ENCODE results near the gene SCYGR8.

Gene SCYGR8

DNA sequence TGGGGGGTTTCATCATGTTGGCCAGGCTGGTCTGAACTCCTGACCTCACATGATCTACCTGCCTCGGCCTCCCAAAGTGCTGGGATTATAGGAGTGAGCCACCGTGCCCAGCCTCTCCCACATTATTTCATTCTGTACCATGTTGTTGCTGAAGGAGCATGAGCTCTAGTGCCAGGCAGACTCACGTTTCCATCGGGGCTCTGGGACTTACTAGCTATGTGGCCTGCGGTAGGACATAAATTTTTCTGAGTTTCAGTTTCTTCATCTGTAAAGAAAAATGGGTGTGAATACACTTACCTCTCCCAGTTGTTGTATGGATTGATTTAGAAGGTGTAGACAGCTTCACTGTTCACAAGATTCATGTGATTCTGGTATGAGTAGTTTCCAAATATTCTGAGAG, 37.1 kb downstream of the SCYGR8 start:
- H3K36me3 ChIP-seq (ENCODE audit: control insufficient read depth, low read length): no peaks in the 10 kb centered on the region
- H3K4me2 ChIP-seq (ENCODE audit: low read length): no peak overlapping the region
- no peaks in the 10 kb centered on the region for H3K79me2 ChIP-seq (ENCODE audit: control insufficient read depth, low read length)
- H3F3A ChIP-seq (ENCODE audit: control insufficient read depth, insufficient read depth): no peaks in the 10 kb centered on the region
- no peaks in the 10 kb centered on the region for H3K9me2 ChIP-seq (replicated peaks; ENCODE audit: control insufficient read depth, low read length)
- no peak overlapping the region for H3K4me3 ChIP-seq (ENCODE audit: low read length)
- TF ChIP-seq EZH2phosphoT487 (IDR thresholded peaks at IDR 0.05; ENCODE audit: borderline replicate concordance, low read length): no peak
- TF ChIP-seq, protein P1, sequence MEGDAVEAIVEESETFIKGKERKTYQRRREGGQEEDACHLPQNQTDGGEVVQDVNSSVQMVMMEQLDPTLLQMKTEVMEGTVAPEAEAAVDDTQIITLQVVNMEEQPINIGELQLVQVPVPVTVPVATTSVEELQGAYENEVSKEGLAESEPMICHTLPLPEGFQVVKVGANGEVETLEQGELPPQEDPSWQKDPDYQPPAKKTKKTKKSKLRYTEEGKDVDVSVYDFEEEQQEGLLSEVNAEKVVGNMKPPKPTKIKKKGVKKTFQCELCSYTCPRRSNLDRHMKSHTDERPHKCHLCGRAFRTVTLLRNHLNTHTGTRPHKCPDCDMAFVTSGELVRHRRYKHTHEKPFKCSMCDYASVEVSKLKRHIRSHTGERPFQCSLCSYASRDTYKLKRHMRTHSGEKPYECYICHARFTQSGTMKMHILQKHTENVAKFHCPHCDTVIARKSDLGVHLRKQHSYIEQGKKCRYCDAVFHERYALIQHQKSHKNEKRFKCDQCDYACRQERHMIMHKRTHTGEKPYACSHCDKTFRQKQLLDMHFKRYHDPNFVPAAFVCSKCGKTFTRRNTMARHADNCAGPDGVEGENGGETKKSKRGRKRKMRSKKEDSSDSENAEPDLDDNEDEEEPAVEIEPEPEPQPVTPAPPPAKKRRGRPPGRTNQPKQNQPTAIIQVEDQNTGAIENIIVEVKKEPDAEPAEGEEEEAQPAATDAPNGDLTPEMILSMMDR (IDR thresholded peaks at IDR 0.05; ENCODE audit: low read depth, low read length, poor library complexity, severe bottlenecking): no peak
- no peaks in the 10 kb centered on the region for H3K9me3 ChIP-seq (ENCODE audit: control insufficient read depth, insufficient read depth, low read length)
- H3K4me1 ChIP-seq (ENCODE audit: control insufficient read depth, low read length): peaks cover 3% of the 10 kb centered on the region; the same call in 1 of the 2 replicates
- peaks cover 4% of the 10 kb centered on the region; the same call in 1 of the 2 replicates for H3K27me3 ChIP-seq (ENCODE audit: control insufficient read depth, low read length)
- H3K27ac ChIP-seq (ENCODE audit: low read depth, low read length): no peak overlapping the region
- no peaks in the 10 kb centered on the region for H4K20me1 ChIP-seq (ENCODE audit: control insufficient read depth, insufficient read depth, low read depth, low read length)

DNA sequence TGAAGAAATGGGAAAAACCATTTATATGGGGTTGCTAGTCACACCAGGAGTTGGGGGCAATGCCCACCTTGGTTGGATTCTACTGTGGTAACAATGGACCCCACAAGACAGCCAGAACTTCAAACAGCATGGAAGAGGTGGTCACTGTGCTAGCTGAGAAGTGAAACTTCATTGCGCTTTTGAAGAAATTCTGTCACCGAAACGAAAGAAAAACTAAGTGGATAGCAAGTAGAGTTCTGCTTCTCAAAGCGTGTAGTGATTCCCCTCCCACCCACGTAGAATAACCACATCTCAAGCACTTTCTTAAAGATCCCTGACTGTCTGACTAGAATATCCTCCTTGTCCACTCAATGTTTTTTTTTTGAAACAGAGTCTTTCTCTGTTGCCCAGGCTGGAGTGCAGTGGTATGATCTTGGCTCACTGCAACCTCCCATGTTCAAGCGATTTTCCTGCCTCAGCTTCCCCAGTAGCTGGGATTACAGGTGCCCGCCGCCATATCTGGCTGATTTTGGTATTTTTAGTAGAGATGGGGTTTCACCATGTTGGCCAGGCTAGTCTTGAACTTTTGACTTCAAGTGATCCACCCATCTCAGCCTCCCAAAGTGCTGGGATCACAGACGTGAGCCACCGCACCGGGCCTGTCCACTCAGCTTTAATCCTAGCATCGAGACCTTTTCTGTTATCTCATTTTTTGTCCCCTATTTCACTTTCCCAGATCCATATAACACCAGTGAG, 37.9 kb downstream of the SCYGR8 start:
- Histone ChIP-seq H3K4me1 (ENCODE audit: control insufficient read depth, low read length) (peaks cover 3% of the 10 kb centered on the region; the same call in 1 of the 2 replicates), H3K4me2 (ENCODE audit: low read length) (no peak overlapping the region), H3K36me3 (ENCODE audit: control insufficient read depth, low read length) (no peaks in the 10 kb centered on the region), H3F3A (ENCODE audit: control insufficient read depth, insufficient read depth) (no peaks in the 10 kb centered on the region), H3K9me3 (ENCODE audit: control insufficient read depth, insufficient read depth, low read length) (no peaks in the 10 kb centered on the region), H3K27ac (ENCODE audit: low read depth, low read length) (no peak overlapping the region), H3K27me3 (ENCODE audit: control insufficient read depth, low read length) (peaks cover 4% of the 10 kb centered on the region; the same call in 1 of the 2 replicates), H3K9me2 (replicated peaks; ENCODE audit: control insufficient read depth, low read length) (no peaks in the 10 kb centered on the region), H3K4me3 (ENCODE audit: low read length) (no peak overlapping the region), H4K20me1 (ENCODE audit: control insufficient read depth, insufficient read depth, low read depth, low read length) (no peaks in the 10 kb centered on the region), H3K79me2 (ENCODE audit: control insufficient read depth, low read length) (no peaks in the 10 kb centered on the region)
- TF ChIP-seq EZH2phosphoT487 (IDR thresholded peaks at IDR 0.05; ENCODE audit: borderline replicate concordance, low read length): no peak
- TF ChIP-seq, protein P1 (IDR thresholded peaks at IDR 0.05; ENCODE audit: low read depth, low read length, poor library complexity, severe bottlenecking): no peak

DNA sequence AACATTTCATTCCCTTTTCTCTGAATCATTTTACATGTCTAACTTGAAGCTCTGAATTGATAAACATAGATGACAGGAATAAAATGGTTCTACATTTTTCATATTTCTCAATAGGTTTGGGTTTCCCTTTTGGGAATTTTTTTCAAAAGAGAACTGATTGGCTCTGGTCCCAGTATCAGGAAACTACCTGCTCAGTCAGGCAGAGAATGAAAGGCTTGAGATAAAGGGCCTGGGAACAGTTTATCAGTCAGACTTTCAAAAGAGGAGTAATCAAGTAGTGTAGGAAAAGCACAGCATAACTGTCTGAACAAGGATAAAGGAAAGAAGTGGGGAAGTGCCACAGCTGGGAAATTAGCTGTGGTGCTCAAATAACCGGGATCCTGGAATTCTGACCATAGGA, 39.6 kb downstream of the SCYGR8 start:
- H3K27me3 ChIP-seq (ENCODE audit: control insufficient read depth, low read length): peaks cover 4% of the 10 kb centered on the region
- no peaks in the 10 kb centered on the region for H4K20me1 ChIP-seq (ENCODE audit: control insufficient read depth, insufficient read depth, low read depth, low read length)
- H3K79me2 ChIP-seq (ENCODE audit: control insufficient read depth, low read length): no peaks in the 10 kb centered on the region
- no peak overlapping the region for H3K4me3 ChIP-seq (ENCODE audit: low read length)
- no peak overlapping the region for H3K4me2 ChIP-seq (ENCODE audit: low read length)
- H3K9me2 ChIP-seq (replicated peaks; ENCODE audit: control insufficient read depth, low read length): no peaks in the 10 kb centered on the region
- peaks cover 3% of the 10 kb centered on the region; the same call in 1 of the 2 replicates for H3K4me1 ChIP-seq (ENCODE audit: control insufficient read depth, low read length)
- no peaks in the 10 kb centered on the region for H3K36me3 ChIP-seq (ENCODE audit: control insufficient read depth, low read length)
- no peak overlapping the region for H3K27ac ChIP-seq (ENCODE audit: low read depth, low read length)
- TF ChIP-seq, protein P1 (IDR thresholded peaks at IDR 0.05; ENCODE audit: low read depth, low read length, poor library complexity, severe bottlenecking): no peak
- no peak for TF ChIP-seq EZH2phosphoT487 (IDR thresholded peaks at IDR 0.05; ENCODE audit: borderline replicate concordance, low read length)
- no peaks in the 10 kb centered on the region for H3K9me3 ChIP-seq (ENCODE audit: control insufficient read depth, insufficient read depth, low read length)
- H3F3A ChIP-seq (ENCODE audit: control insufficient read depth, insufficient read depth): no peaks in the 10 kb centered on the region

Data from DOHH2 (cell line).